Stimulated activated CD4-positive, alpha-beta T cell treated with anti-CD3 and anti-CD28 coated beads, TNF-alpha, amount 100 ng/mL, for 48 hours (primary cell): ENCODE results near the gene FAM167B.
A peak's percentile ranks its signal among the peaks of the same experiment; 100 is the strongest.

Experiments used
- DNase-seq, 3 donors: peaks; one replicate each; pipeline ENCODE4 v3.0.0-alpha.2; 2020; ENCODE audit warnings: low read depth in 3 of 3

FAM167B gene

DNA sequence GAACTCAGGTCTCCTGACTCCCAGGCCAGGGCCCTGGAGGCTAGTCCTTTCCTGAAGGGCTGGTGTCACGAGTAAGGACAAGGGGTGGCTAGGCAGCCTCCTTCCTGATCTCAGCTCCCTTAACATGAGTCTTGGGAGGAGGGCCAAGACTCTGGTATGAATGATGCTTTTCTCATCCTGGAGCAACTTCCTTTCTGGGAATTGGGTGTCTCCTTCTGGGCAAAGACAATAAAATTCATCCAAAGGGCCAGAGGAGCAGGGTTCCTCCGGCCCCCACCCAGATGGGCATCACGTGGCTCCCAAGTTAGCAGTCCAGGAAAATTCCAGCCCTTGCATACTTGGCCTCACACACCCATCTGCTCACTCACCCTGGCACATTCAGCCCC, at the start of gene FAM167B:
Gene FAM167B, plus strand, starts transcription at position 335 of the 386 bp plus-strand sequence. CDS start 200 bp downstream, outside the sequence.
- DNase-seq = no peak

DNA sequence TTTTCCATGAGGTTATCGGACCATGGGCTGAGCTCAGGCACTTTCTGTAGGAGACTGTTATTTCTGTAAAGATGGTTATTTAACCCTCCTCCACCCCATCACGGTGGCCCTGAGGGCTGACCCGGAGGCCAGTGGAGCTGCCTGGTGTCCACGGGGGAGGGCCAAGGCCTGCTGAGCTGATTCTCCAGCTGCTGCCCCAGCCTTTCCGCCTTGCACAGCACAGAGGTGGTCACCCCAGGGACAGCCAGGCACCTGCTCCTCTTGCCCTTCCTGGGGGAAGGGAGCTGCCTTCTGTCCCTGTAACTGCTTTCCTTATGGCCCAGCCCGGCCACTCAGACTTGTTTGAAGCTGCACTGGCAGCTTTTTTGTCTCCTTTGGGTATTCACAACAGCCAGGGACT, 49.2 kb upstream of the FAM167B start:
- DNase-seq = no peak

DNA sequence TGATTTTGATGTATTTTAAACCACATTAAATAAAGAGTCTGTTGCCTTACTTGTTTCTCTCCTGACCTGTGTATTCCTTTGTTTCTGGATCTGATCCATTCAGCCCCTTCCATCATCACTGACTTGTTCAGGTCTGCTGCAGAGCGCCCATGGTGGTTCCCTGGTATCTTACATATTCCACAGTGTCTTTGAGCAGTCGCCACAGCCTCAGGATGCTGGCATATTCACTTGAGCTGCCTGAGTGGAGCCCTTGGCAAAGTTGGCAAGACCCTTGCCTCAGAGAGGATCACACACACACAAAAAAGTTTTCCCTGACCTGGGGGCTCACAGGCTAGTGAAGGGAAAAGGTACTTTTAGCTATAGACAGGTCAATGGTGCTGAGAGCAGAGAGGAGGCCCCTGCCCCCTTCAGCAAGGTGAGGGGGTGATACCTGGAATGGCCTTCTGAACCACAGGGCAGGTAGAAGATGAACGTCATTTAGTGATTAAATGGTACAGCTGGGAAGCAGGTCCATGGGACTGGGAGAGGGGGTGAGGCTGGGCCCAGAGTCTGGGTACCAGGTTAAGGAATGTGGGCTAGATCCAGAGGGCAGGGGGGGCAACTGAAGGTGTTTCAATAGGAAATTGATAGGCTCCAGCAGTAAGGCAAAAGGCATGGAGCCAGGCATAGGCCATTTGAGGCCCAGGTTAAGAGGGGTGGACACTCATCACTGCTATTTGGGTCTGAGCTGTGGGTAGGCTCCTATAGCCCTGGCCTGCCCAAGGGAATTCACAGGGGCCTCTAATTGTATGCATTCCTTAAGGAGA, 48.6 kb upstream of the FAM167B start:
- no peak for DNase-seq

DNA sequence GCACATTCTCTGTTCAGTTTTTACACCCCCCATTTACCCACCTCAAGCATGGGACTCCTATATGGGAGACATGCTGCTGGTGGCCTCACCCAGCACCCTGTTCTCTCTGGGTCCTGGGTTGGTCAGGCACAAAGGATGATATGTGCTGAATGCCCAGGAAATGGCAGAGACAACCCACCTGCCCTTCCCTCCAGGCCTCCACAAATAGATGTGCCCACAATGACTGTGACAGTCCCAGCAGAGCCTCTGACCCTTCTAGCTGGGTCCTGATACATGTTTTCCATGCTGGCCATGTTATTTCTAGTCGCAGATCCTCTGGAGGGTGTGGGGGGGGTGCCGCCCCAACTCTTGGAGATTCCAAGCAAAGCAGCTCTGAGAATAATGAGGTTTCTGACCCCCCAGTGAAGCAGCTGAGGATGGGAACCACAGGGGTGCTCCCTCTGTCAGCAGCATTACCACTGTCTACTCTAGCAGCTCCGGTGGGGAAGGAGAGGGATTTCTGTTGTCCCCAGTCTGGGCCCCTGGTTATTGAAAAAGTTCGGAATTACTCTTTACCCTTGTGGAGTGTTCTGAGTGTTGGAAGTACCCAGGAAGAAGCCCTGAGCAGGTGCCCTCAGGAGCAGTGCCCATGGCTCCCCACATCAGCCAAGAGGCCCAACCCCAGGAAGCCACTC, 47.8 kb upstream of the FAM167B start:
- DNase-seq = no peak

DNA sequence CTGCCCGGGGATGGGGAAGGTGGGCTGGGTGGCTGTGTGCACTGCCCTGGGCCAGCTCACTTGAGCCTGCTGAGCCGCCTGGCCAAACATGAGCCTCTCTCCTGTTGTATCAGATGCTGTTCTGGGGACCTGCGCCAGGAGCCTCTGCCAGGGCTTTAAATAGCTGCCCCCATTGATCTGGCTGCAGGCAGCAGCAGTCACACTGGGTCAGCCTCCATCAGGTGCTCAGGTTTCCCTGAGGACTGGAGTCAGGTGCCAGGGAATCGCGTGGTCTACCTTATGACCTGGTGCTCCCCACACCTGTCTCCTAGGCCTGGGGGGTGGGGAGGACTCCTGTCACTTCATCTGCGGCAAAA, 47.3 kb upstream of the FAM167B start:
- DNase-seq = no peak

DNA sequence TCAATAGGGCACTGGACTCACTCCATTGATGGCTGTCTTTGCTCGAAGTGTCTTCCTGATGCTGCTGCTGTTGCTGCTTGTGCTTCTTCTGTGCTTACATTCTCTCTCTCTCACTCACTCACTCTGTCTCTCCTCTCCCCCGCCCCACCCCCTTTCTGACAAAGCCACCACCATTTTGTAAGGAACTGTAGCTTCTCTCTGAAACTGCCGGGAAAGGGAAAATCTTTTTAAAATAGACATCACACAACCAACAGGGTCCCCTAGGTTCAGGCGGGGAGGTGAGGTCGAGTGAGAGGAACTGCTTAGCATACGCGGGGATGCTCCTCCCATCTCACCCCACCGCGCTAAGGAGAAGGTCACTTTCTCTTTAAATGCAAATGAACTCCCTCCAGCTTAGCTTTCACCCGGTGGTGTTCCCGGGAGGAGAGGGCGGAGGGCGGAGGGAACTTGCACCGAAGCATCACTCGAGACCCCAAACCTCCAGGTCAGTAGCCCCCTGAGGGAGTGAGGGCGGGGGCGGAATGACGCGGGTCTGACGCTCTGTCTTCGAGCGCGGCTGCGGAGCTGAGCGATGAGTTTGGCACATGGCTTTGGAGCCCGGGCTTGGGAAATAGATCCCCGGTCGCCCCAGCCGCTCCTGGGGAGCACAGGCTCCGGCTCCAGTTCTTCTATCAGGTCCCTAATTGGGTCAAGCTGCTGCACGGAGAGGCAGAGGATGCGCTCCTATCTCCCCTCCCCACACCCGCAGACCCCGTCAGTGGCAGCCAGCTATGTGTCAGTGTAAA, 46.6 kb upstream of the FAM167B start, which contains the start of gene CCDC28B:
Gene CCDC28B, plus strand, starts transcription at position 370 of the 785 bp plus-strand sequence. CDS start 1,341 bp downstream, outside the sequence.
- peak in 1 of 3 donors; percentile 47 for DNase-seq

DNA sequence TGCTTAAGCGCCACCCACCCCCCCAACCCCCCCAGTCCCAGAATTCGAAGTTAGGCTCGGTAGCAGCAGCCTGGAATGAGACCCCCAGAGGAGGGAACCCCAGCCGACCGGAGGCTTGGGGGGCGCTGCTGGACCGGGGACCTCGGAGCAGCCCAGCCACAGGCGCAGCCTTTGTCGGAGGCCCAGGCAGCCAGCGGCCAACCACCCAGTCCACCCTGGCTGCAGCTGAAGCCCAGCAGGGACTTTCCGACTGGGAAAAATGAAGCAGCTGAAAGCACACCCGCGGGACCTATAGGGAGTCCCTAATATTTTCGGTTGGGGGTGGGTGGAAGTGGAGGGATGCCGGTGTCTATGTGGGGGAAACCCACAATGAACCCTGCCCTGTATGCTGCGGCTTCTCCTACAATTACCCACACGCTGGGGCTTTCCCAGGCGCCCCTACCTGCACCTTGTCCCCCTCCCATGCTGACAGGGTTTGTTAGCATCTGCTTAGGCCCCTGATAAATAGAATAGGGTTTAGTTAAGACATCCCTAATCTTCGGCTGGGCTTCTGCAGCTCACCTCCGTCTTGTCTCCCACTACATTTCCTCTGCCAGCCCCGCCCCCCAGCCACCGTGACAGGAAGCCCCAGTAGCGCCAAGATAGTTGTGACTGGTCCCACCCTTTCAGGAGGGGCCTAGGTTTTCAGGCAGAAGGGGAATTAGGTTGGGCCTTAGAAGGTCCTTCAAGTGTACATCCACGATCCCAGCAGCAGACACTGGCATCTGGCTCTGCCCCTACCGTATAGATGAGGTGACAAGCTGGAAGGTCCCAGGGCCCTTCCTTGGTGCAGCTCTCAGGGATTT, 45.8 kb upstream of the FAM167B start:
- peak; percentile 48 to 80 (median 64) for DNase-seq

DNA sequence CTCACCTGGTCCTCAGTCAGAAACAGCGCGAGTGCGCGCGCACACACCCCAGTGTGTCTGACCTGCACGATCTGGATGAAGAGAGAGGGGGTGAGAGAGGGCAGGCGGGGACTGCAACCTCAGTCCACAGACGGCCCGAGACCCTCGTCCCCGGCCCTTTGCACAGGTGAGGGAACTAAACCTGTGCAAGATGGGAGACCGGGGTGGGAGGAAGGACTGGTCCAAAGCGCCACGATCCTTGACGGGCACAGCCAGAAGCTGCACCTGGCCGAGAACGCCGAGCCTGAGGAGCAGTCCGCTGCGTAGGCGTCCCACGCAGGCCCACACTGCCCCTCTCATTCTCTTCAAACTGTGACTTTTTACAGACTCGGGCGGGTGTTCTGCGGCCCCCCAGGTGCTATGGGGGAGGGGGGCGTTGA, 42.1 kb upstream of the FAM167B start:
- DNase-seq = no peak

DNA sequence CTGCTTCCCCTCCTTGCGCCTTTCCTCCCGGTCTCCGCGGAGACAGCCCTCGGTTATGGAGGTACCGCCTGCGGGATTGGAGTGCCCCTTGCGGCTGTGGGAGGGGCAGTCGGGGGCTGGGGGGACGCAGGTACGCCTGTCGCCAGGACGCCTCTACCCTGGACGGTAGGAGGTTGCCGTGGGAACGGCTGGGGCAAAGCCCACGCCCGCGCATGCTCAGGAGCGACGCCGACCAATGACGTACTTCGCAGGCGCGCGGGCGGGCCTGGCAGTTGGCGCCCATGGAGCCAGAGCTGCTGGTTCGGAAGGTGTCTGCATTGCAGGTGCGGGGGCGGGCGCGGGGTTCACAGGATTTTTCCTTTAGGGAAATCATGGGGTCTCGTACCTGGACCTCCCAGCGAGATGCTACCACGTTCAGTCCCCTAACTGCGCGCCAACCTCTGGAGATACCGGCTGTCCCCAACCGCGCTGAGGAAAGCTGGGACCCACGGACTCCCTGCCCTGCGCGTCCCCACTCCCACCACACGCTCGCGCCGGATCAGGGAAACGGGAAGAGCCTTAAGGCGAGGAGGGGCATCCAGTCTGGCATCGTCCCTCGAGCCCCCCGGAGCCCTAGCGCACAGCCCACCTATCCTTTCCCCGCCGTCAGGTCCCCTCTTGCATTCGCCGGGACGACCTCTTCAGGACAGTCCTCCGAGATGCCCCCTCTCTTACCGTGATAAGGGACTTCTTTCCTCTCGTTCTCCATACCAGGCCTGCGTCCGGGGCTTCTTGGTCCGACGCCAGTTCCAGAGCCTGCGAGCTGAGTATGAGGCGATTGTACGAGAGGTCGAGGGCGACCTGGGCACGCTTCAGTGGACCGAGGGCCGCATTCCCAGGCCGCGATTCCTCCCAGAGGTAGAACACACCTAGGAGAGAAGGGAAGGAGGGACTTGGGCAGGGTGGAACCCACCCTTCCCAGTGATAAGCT, 41.3 kb upstream of the FAM167B start, which contains the start of gene IQCC:
Gene IQCC, plus strand, starts transcription at position 271 of the 970 bp plus-strand sequence. Its CDS starts 11 bp downstream, at position 282.
- peak; percentile 73 to 87 (median 73) for DNase-seq

DNA sequence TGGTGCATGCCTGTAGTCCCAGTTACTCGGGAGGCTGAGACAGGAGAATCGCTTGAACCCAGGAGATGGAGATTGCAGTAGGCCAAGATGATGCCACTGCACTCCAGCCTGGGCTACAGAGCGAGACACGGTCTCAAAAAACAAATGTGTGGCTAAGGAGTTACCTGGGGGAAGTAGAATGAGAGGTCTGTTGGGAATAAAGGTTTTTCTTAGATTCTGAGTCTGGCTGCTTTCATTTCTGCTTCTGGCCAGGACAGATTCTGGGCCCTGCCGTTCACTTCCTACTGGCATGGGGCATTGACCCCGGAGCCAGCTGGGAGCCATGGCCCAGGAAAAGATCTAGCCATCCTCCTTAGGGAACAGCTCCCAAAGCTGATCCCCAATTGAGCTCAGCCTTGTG, 38.6 kb upstream of the FAM167B start:
- no peak for DNase-seq

DNA sequence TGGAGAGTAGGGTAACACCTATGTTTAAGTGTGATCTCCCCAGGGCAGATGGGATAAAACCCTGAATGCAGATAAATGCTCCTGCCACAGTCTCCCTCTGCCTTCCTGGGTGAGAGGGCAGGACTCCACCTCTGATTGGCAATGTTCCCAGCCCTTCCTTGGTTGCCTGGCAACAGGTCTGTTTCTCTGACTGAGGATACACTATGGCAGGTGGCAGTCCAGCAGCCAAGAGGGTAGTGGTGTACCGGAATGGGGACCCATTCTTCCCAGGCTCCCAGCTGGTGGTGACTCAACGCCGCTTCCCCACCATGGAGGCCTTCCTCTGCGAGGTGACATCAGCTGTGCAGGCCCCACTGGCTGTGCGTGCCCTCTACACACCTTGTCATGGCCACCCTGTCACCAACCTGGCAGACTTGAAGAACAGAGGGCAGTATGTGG, 38.1 kb upstream of the FAM167B start, which contains the start of gene DCDC2B:
Gene DCDC2B, plus strand, starts transcription at position 199 of the 438 bp plus-strand sequence. Its CDS starts 5 bp downstream, at position 204.
- DNase-seq = no peak

DNA sequence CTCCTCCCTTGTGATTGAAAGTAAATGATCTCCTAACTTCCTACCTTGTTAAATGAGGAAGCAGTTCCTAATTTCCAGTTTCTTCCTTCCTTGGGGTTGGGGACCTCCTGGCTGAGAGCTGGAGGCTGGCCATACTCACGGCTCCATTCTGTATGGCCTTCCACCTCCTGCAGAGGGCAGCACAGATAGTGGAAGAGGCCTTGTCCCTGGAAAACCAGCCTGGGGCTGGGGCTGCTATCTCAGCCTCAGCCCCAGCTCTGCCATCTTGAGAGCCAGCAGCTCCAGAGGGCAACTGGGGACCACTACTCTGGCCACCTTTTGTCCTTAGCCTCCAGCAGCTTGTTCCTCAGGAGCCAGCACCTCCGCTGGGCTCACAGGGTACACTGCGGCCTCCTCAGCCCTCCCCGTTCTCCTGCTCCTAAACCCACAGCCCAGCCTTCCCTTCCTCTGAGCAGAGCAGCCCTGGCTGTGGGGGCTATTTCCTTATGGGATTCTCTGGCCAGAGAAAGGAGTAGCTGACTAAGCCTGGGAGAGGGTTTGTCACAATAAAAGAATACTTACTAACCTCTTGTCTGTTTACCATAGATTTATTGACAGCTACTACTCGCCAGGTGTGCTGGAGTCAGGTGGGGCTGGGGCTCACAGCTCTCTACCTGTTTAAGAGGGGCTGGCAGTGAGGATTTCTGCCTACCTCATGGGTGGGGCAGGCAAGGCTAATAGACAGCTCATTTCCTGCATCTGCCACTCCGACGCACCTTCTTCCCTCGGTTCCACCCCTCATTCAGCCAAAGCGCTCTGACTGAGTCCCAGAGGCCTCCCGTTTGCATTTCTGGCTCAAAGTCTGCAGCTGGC, 31.2 kb upstream of the FAM167B start:
- peak in 2 of 3 donors; percentile 32 to 55 for DNase-seq

DNA sequence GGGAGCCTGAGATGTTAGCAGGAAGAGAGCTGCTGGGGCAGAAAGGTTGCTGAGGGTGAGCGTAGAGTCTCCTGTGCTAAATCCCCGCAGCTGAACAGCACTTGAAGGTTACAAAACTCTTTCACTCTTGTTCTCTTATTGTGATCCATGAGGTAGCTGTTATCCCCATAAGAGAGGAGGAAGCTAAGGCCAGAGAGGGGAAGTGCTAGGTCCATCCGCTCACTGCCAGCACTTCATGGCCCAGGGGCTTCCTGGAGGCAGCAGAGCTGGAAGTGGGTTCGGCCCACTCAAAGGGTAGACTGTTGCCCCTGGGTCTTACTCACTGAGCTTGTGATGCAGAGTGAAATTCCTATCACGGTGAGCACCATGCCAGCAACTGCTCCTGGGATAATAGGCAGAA, 30.5 kb upstream of the FAM167B start:
- DNase-seq = no peak

DNA sequence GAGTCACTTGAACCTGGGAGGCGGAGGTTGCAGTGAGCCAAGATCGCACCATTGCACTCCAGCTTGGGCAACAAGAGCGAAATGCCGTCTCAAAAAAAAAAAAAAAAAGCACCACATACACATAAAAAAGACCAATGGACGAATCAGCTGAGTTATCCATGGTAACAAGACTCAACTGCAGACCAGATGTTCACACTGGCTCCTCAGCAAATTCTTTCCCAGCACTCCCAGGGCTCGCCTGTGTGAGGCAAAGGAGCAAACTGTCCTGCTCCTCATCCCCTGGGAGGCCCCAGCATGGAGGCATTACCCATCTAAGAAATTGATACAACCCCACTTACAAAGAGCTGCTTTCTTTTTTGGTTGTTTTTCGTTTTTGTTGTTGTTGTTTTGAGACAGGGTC, 28.0 kb upstream of the FAM167B start:
- DNase-seq = no peak

DNA sequence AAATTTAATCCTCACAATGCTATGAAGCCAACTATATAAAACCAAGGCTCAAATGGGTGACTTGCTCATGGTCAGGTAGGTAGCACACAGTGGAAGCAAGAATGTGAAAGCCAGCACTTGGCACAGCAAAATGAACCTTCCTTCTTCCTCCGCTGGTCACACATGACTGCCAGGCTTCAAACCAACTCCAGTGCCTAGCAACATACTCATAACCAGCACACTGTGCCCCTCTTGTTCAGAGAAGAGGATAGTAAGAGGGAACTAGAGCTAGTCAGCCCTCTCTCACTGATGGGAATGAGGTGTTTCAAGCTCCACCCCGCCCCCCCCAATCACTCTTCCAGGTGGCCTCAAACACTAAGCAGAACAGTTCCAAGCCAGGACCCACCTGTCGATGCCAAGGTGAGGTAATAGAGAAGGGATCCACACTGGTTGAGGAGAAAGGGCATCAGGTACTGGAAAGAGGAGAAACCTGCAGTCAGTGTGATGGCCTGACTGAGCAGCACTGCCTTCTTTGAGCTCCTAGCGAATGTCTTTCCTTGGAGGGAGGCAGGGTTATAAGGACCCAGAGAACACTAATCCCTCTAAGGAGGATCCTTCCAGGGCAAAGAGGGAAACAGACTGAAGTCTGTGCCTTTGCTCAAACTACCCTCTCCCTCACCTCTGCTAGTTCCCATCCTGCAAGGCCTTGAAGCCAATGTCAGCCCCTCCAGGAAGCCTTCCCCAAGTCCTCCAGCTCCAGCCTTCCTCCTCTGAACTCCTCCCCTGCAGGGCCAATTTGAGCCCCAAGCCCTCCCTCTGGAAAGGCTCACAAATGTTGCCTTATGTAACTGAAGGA, 26.1 kb upstream of the FAM167B start:
- no peak for DNase-seq

DNA sequence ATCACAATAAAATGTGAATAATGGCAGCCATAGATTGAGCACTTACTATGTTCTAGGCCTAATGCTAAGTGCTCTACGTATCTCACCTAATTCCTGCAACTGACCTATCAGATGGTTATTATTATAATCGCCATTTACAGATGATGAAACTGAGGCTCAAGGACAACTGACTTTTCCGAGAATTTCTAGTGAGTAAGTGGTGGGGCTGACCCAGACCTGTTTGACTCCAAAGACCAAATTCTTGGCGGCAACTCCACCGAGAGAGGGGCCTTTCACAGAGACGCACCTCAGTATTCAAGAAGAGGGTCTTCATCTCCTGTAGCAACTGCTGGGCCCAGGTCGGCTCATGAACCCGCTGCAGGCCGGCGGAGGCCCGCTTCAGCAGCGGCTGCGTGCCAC, 25.4 kb upstream of the FAM167B start:
- DNase-seq = no peak

DNA sequence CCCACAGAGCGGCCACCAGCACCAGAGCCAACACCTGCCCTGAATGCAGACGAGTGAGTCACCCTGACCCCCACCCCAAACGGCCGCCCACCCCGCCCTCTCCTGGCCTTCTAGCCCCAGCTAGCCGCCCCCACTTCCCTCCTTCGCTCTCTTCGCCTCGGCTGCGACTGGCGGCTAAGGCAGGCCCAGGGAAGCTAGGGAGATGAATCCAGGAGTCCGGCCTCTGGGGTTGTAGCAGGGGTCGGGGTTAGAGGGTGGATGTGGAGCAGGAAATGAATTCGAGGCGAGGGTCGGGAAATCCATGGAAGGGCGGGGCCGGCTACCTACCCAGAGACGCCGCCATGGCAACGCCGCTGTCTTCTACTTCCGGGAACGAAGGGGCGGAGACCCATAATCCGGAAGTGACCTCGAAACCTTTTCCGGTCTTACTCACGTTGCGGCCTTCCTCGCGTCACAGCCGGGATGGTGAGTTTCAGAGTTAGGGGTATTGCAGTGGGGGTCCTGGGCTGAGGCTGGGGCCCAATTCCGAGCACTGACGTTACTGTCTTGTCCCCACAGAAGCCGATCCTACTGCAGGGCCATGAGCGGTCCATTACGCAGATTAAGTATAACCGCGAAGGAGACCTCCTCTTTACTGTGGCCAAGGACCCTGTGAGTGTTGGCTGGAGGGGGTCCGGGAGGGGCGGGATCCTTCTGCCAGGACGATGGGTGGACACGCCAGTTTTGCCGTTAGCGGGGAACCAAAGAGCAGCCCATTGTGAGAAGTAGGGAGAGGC, 24.9 kb upstream of the FAM167B start, which contains the start of the genes EIF3I and TMEM234:
Gene EIF3I, plus strand, starts transcription at position 428 of the 776 bp plus-strand sequence. Its CDS starts 35 bp downstream, at position 463.
Gene TMEM234, minus strand, starts transcription at position 374 of the 776 bp plus-strand sequence. Its CDS starts 31 bp downstream, at position 343.
- DNase-seq = peak; percentile 74 to 88 (median 85)
